GM12878 (cell line): Measurements from ENCODE around the gene TMEM184C. TPM values are rescaled to one million over a fixed set of nuclear protein-coding genes. Genes with fewer than 3 reads are reported as not detected.

ENCODE experiments used
- ASH2L ChIP-seq: fragments of 300-600, 200-600 bp; sonication (generic); IDR thresholded peaks from 2 replicates; pipeline ENCODE4 v1.6.1; 2017; ENCODE audit warnings: low read depth, mild to moderate bottlenecking, borderline replicate concordance
- BACH1 ChIP-seq: fragments of 450-650 bp; IDR thresholded peaks from 2 replicates; pipeline ENCODE4 v1.6.1; 2017; ENCODE audit warnings: mild to moderate bottlenecking, borderline replicate concordance
- BCL11A ChIP-seq: IDR thresholded peaks from 2 replicates; pipeline ENCODE4 v1.6.1; 2011; ENCODE audit warnings: low read depth, low read length
- CBX3 ChIP-seq: fragments of 200-600 bp; sonication (generic); IDR thresholded peaks from 2 replicates; pipeline ENCODE4 v1.6.1; 2016; ENCODE audit warnings: low read depth, borderline replicate concordance
- CEBPB ChIP-seq, 2 experiments: fragments of 150-350 bp in 1 of 2; IDR thresholded peaks; 2 replicates each; pipeline ENCODE4 v1.6.1; 2012 to 2014; ENCODE audit warnings: low read depth in 2 of 2, low read length in 2 of 2, borderline replicate concordance in 1 of 2, inconsistent platforms in 1 of 2
- CHD2 ChIP-seq: IDR thresholded peaks from 2 replicates; pipeline ENCODE4 v1.6.1; 2011; ENCODE audit warnings: low read depth, low read length, improper control_type of control experiment, borderline replicate concordance
- ELK1 ChIP-seq: IDR thresholded peaks from 2 replicates; pipeline ENCODE4 v1.6.1; 2012; ENCODE audit warnings: low read depth, low read length, improper control_type of control experiment
- EP300 ChIP-seq, 2 experiments: fragments of 150-350 bp in 1 of 2; IDR thresholded peaks; 2 replicates each; pipeline ENCODE4 v1.6.1; 2011 to 2012; ENCODE audit warnings: low read depth in 2 of 2, low read length in 2 of 2, borderline replicate concordance in 1 of 2, improper control_type of control experiment in 1 of 2, inconsistent platforms in 1 of 2; ENCODE audit not compliant: control insufficient read depth in 1 of 2
- GATAD2B ChIP-seq: fragments of 450-650 bp; conservative IDR thresholded peaks from 2 replicates; pipeline ENCODE4 v1.6.1; 2017; ENCODE audit warnings: low read depth, mild to moderate bottlenecking, moderate library complexity
- HCFC1 ChIP-seq: fragments of 150-350 bp; IDR thresholded peaks from 2 replicates; pipeline ENCODE4 v1.6.1; 2014; ENCODE audit warnings: low read length
- HDAC2 ChIP-seq: fragments of 200-600 bp; sonication (generic); IDR thresholded peaks from 2 replicates; pipeline ENCODE4 v1.6.1; 2017
- HDAC6 ChIP-seq: fragments of 200-600 bp; sonication (generic); IDR thresholded peaks from one replicate; pipeline ENCODE4 v1.8.0; 2017; ENCODE audit warnings: antibody characterized with exemption; ENCODE audit not compliant: unreplicated experiment
- IKZF2 ChIP-seq, 2 experiments: fragments of 450-650 bp; IDR thresholded peaks; 2 replicates each; pipeline ENCODE4 v1.6.1; 2017; ENCODE audit warnings: mild to moderate bottlenecking in 2 of 2, moderate library complexity in 2 of 2
- JUNB ChIP-seq: IDR thresholded peaks from 2 replicates; pipeline ENCODE4 v1.6.1; 2016; ENCODE audit warnings: antibody characterized with exemption, mild to moderate bottlenecking
- KDM1A ChIP-seq: fragments of 200-600 bp; sonication (generic); IDR thresholded peaks from 2 replicates; pipeline ENCODE4 v1.6.1; 2016; ENCODE audit warnings: borderline replicate concordance
- MTA3 ChIP-seq: IDR thresholded peaks from 2 replicates; pipeline ENCODE4 v1.6.1; 2012; ENCODE audit warnings: low read length, inconsistent platforms, borderline replicate concordance
- PAX5 ChIP-seq: IDR thresholded peaks from 2 replicates; pipeline ENCODE4 v1.6.1; 2011; ENCODE audit warnings: low read depth, low read length, borderline replicate concordance
- POLR2A ChIP-seq: IDR thresholded peaks from 2 replicates; pipeline ENCODE4 v1.6.1; 2011; ENCODE audit warnings: low read depth, mild to moderate bottlenecking, low read length
- RAD21 ChIP-seq: IDR thresholded peaks from 2 replicates; pipeline ENCODE4 v1.6.1; 2011; ENCODE audit warnings: mild to moderate bottlenecking, low read depth, low read length, moderate library complexity; ENCODE audit not compliant: insufficient read depth
- RBBP5 ChIP-seq: fragments of 200-600 bp; sonication (generic); conservative IDR thresholded peaks from 2 replicates; pipeline ENCODE4 v1.6.1; 2016
- RUNX3 ChIP-seq: IDR thresholded peaks from 2 replicates; pipeline ENCODE4 v1.6.1; 2012; ENCODE audit warnings: low read length, inconsistent platforms
- SMAD5 ChIP-seq: IDR thresholded peaks from 2 replicates; pipeline ENCODE4 v1.6.1; 2016; ENCODE audit warnings: antibody characterized with exemption, low read depth
- STAT3 ChIP-seq: IDR thresholded peaks from 2 replicates; pipeline ENCODE4 v1.6.1; 2011; ENCODE audit warnings: low read depth, low read length, improper control_type of control experiment
- ZNF217 ChIP-seq: fragments of 450-650 bp; IDR thresholded peaks from 2 replicates; pipeline ENCODE4 v1.6.1; 2017; ENCODE audit warnings: antibody characterized with exemption, mild to moderate bottlenecking
- ZNF687 ChIP-seq: fragments of 450-650 bp; IDR thresholded peaks from 2 replicates; pipeline ENCODE4 v1.6.1; 2017; ENCODE audit warnings: mild to moderate bottlenecking, moderate library complexity
- ZZZ3 ChIP-seq: IDR thresholded peaks from 2 replicates; pipeline ENCODE4 v1.6.1; 2011; ENCODE audit warnings: low read depth; ENCODE audit not compliant: control insufficient read depth, insufficient read length
- polyA plus RNA-seq, 11 experiments: library from polyadenylated mRNA; depleted of rRNA in 4 of 11; unstranded in 6 of 11; stranded (reverse) in 5 of 11; fragments of >200 nt; fragmentation: Nextera tagmentation in 4 of 11; fragmentation: Illumina TruSeq in 1 of 11; extraction: Ambion mirVana in 4 of 11; extraction: Trizol in 1 of 11; gene quantifications; 1 replicate in 1 of 11; 2 replicates in 10 of 11; pipeline versions ENCODE4 v1.2.1 to v1.2.3, GENCODE V29; 2011 to 2016; ENCODE audit warnings: inconsistent platforms in 2 of 11, missing spikeins in 2 of 11, low read depth in 1 of 11
- total RNA-seq, 4 experiments: library from RNA; depleted of rRNA in 3 of 4; stranded (reverse); fragments of >200 nt in 3 of 4; fragmentation: Illumina TruSeq in 1 of 4; extraction: Trizol in 1 of 4; gene quantifications; 2 replicates each; pipeline versions ENCODE4 v1.2.1 to v1.2.3, GENCODE V29; 2013 to 2021
- TF ChIP-seq, protein P1 (sequence below): IDR thresholded peaks from 2 replicates; pipeline ENCODE4 v1.6.1; 2011; ENCODE audit warnings: borderline replicate concordance, low read depth, mild to moderate bottlenecking, moderate library complexity, low read length; ENCODE audit not compliant: insufficient read depth, poor library complexity, severe bottlenecking

Gene TMEM184C
- total and polyA plus RNA-seq, 10 of the 15 experiments (the other 5 are each of a cell fraction or from before 2014, with no cell fraction given) = 3.4 to 22.6 (median 18.2) TPM

GRCh38 chr4:147617173-147617840 lies at the start of gene TMEM184C (continued):
- TF ChIP-seq BACH1 = no peak
- TF ChIP-seq PAX5 = no peak
- TF ChIP-seq CBX3 = no peak
- peak; percentile 46; the same call in 1 of the 2 replicates for TF ChIP-seq SMAD5
- TF ChIP-seq RAD21 = no peak
- no peak for TF ChIP-seq MTA3
- TF ChIP-seq ZZZ3 = no peak
- no peak for TF ChIP-seq ZNF217
- TF ChIP-seq RUNX3 = 0 out of 2 replicates have a peak, but pooled peaks have one; percentile 17
- TF ChIP-seq ASH2L = 0 out of 2 replicates have a peak, but pooled peaks have one; percentile 60
- TF ChIP-seq BCL11A = no peak
- no peak for TF ChIP-seq HCFC1
- TF ChIP-seq EP300 (IDR thresholded peaks at IDR 0.05; ENCODE audit: borderline replicate concordance in 1 of 2, control insufficient read depth in 1 of 2, low read depth in 2 of 2, low read length in 2 of 2) = peak in 1 of 2 experiments; percentile 14; a peak in 1 of 4 replicates
- peak; percentile 42; the same call in 1 of the 2 replicates for TF ChIP-seq ZNF687
- TF ChIP-seq CEBPB (IDR thresholded peaks at IDR 0.05; ENCODE audit: borderline replicate concordance in 1 of 2, low read depth in 2 of 2, low read length in 2 of 2) = 0 out of 4 replicates have a peak, but pooled peaks of 1 of the 2 experiments have one; percentile 21
- no peak for TF ChIP-seq KDM1A
- no peak for TF ChIP-seq RBBP5
- peak; percentile 98 for TF ChIP-seq ELK1
- TF ChIP-seq CHD2 = peak; percentile 90
- no peak for TF ChIP-seq HDAC2
- TF ChIP-seq POLR2A = peak; percentile 93
- TF ChIP-seq IKZF2 (IDR thresholded peaks at IDR 0.05) = peak in 1 of 2 experiments; percentile 39; a peak in 2 of 4 replicates
- no peak for TF ChIP-seq JUNB
- TF ChIP-seq, protein P1, sequence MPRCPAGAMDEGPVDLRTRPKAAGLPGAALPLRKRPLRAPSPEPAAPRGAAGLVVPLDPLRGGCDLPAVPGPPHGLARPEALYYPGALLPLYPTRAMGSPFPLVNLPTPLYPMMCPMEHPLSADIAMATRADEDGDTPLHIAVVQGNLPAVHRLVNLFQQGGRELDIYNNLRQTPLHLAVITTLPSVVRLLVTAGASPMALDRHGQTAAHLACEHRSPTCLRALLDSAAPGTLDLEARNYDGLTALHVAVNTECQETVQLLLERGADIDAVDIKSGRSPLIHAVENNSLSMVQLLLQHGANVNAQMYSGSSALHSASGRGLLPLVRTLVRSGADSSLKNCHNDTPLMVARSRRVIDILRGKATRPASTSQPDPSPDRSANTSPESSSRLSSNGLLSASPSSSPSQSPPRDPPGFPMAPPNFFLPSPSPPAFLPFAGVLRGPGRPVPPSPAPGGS = no peak
- TF ChIP-seq GATAD2B = peak; percentile 46; the same call in 1 of the 2 replicates
- TF ChIP-seq STAT3 = peak; percentile 70; the same call in 1 of the 2 replicates
- no peak for TF ChIP-seq HDAC6
